ENCODE results near the gene EPB41. TPM values are rescaled to one million over a fixed set of nuclear protein-coding genes. Genes with fewer than 3 reads are reported as not detected.

Gene EPB41
- total and polyA plus RNA-seq, 9 of the 15 experiments (the other 6 are each of a cell fraction or from before 2014, with no cell fraction given), result 3.7 to 213 (median 141) TPM

GRCh38 chr1:28890836-28891235, 23.5 kb upstream of the EPB41 start:
- in situ Hi-C loops (cut with MboI), result no loop called here

More at GRCh38 chr1:28890836-28891235, 23.5 kb upstream of the EPB41 start:
- no peak overlapping the region for H3K4me3 ChIP-seq
- POLR2A ChIA-PET, result interaction anchor here (1.0 to 2.5 kb wide), 6 partner anchors 9 to 289 kb away, joined by 3 to 10 read pairs (median 5); partner anchors contain the start of gene EPB41
- H3K9ac ChIP-seq (ENCODE audit: insufficient read depth in 1 of 2, low read depth in 2 of 2, low read length in 2 of 2), result peak overlapping the region in 1 of 2 experiments; percentile 80; a peak in 3 of 4 replicates
- DNase-seq (ENCODE audit: extremely low read depth in 1 of 4, low spot score in 3 of 4) (no peak), FAIRE-seq (no peak), ATAC-seq (no peak)
- peaks cover 41 to 59% of the 10 kb centered on the region in 2 experiments for H3K4me1 ChIP-seq (replicated peaks in 1 of 2; ENCODE audit: control insufficient read depth in 2 of 2, insufficient read depth in 2 of 2, low read length in 2 of 2)
- peaks cover 16% of the 10 kb centered on the region for H3K9me1 ChIP-seq (ENCODE audit: control insufficient read depth, insufficient read depth, low read length)
- H3K9me3 ChIP-seq (replicated peaks; ENCODE audit: control insufficient read depth, insufficient read depth, low read depth, low read length), result no peaks in the 10 kb centered on the region
- peaks cover 95% of the 10 kb centered on the region for H3K79me2 ChIP-seq (ENCODE audit: control insufficient read depth, insufficient read depth, low read length)
- no peak overlapping the region for H3K4me2 ChIP-seq (ENCODE audit: insufficient read depth, low read length)
- no peak overlapping the region; the same call in 2 of the 3 replicates for H3K27ac ChIP-seq (ENCODE audit: extremely low read depth, low read depth, low read length)
- H2AFZ ChIP-seq (ENCODE audit: low read depth, low read length), result no peak overlapping the region
- peaks cover 63% of the 10 kb centered on the region for H3K36me3 ChIP-seq (ENCODE audit: control insufficient read depth, insufficient read depth, low read length)
- 74% methylated on average over 2 of the region's 2 CpGs for WGBS (ENCODE audit: insufficient coverage, low coverage, missing lambda C conversion rate)
- BruUV-seq (replicated peaks), result no TSS peak
- no peak for TF ChIP-seq ZFP30 (CRISPR knock-in tag; IDR thresholded peaks at IDR 0.05; ENCODE audit: borderline replicate concordance)
- no peak for TF ChIP-seq ZNF431 (CRISPR knock-in tag; IDR thresholded peaks at IDR 0.05)
- TF ChIP-seq L3MBTL2 (IDR thresholded peaks at IDR 0.05), result no peak
- TF ChIP-seq ZNF518B (CRISPR knock-in tag; IDR thresholded peaks at IDR 0.05), result no peak
- TF ChIP-seq ZSCAN32 (CRISPR knock-in tag; IDR thresholded peaks at IDR 0.05), result no peak
- no peak for TF ChIP-seq ARHGAP35 (IDR thresholded peaks at IDR 0.05; ENCODE audit: partially characterized antibody)
- TF ChIP-seq BDP1 (IDR thresholded peaks at IDR 0.05; ENCODE audit: insufficient read depth, insufficient read length), result no peak
- intact Hi-C loops (cut with micrococcal nuclease), result no loop called here
- CTCF ChIA-PET (ENCODE audit: low intra/inter-chr PET ratio), result no interaction called here
- peaks cover 34% of the 10 kb centered on the region; the same call in 1 of the 2 replicates for H4K20me1 ChIP-seq (replicated peaks; ENCODE audit: control insufficient read depth, insufficient read depth, low read length)
- H3K27me3 ChIP-seq (ENCODE audit: control insufficient read depth in 2 of 2, insufficient read depth in 2 of 2, low read length in 2 of 2), result no peaks in the 10 kb centered on the region
